ENCODE results near the gene GSX2. TPM values are rescaled to one million over a fixed set of nuclear protein-coding genes. Genes with fewer than 3 reads are reported as not detected.

The GSX2 gene
- total RNA-seq, 4 donors from 2014 or later = 0.81 to 2.8 (median 1.7) TPM

DNA sequence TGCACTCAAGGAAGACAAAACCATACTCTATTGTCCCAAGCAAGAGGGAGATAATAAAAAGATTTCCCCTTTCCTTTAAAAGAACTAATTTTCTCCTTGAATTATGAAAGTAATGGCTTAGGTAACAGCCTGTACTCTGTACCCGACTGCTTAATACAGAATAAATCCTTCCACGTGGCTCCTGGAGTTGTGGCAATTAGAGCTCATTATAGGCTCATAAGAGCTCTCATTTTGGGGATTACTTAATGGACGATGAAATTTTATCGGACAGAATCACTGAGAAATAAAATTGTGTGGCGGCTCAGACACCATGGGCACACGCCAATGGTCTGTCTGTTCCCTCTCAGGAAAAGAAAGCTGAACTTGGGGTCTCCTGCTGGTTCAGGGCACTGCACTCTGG lies 2.8 kb upstream of the GSX2 start:
- intact Hi-C loops (cut with DNase I; ENCODE audit: low total_unique reads) = no loop called here
- TF ChIP-seq, protein P1, sequence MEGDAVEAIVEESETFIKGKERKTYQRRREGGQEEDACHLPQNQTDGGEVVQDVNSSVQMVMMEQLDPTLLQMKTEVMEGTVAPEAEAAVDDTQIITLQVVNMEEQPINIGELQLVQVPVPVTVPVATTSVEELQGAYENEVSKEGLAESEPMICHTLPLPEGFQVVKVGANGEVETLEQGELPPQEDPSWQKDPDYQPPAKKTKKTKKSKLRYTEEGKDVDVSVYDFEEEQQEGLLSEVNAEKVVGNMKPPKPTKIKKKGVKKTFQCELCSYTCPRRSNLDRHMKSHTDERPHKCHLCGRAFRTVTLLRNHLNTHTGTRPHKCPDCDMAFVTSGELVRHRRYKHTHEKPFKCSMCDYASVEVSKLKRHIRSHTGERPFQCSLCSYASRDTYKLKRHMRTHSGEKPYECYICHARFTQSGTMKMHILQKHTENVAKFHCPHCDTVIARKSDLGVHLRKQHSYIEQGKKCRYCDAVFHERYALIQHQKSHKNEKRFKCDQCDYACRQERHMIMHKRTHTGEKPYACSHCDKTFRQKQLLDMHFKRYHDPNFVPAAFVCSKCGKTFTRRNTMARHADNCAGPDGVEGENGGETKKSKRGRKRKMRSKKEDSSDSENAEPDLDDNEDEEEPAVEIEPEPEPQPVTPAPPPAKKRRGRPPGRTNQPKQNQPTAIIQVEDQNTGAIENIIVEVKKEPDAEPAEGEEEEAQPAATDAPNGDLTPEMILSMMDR (IDR thresholded peaks at IDR 0.05) = no peak
- no peak for TF ChIP-seq POLR2A (IDR thresholded peaks at IDR 0.05)
- H3K4me3 ChIP-seq (ENCODE audit: low read depth, poor library complexity, severe bottlenecking) = no peak overlapping the region
- 55% methylated on average over 6 of the region's 6 CpGs for WGBS, 2 donors
- DNase-seq (ENCODE audit: low spot score in 2 of 2) = no peak

DNA sequence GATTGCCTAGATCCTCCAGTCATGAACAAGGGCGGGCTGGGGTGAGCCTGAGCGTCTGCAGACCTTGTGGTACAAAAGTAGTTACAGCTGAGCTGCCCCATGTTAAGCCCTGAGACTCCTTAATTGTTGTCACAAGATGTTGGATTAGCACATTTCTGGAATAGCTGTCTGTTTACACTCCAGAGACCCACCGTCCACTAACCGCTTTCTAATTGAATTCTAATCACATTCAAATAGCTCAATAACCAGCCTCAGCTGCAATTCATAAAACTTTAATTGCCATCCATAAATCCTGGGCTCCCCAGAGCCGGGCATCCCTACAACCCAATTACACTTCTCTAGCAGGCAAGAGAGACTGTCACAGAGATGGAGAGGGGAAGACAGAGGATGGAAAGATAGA lies 1.6 kb upstream of the GSX2 start:
- intact Hi-C loops (cut with DNase I; ENCODE audit: low total_unique reads) = no loop called here
- TF ChIP-seq POLR2A (IDR thresholded peaks at IDR 0.05) = no peak
- TF ChIP-seq, protein P1 (IDR thresholded peaks at IDR 0.05) = no peak
- no peak overlapping the region for H3K4me3 ChIP-seq (ENCODE audit: low read depth, poor library complexity, severe bottlenecking)
- WGBS, 2 donors = 19 to 20% methylated on average over 5 of the region's 5 CpGs
- DNase-seq (ENCODE audit: low spot score in 2 of 2) = no peak

DNA sequence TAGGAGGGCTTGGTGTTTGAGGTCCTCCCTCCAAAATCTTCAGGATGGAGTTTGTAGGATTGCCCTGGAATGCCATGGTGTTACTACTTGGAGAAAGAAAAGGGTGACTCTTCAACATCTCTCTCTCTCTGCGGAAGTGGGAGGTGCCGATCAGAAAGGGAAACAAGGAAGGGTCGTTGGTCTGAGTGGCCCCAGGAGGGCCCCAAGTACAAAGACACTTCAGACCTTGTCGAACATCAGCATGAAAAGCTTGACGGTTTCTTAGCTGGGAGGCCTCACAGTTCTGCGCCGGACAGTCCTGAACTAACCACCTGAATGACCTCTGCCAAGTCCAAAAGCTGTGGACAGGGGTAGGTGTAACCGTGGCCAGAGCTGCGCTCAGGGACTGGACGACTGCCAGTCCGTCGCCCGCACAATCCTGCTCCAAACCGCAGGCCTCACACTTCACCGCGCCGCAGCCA lies 646 bp upstream of the GSX2 start:
- WGBS, 2 donors = 11 to 15% methylated on average over 17 of the region's 17 CpGs
- H3K4me3 ChIP-seq (ENCODE audit: low read depth, poor library complexity, severe bottlenecking) = no peak overlapping the region
- intact Hi-C loops (cut with DNase I; ENCODE audit: low total_unique reads) = no loop called here
- DNase-seq (ENCODE audit: low spot score in 2 of 2) = no peak
- TF ChIP-seq, protein P1 (IDR thresholded peaks at IDR 0.05) = no peak
- TF ChIP-seq POLR2A (IDR thresholded peaks at IDR 0.05) = no peak

DNA sequence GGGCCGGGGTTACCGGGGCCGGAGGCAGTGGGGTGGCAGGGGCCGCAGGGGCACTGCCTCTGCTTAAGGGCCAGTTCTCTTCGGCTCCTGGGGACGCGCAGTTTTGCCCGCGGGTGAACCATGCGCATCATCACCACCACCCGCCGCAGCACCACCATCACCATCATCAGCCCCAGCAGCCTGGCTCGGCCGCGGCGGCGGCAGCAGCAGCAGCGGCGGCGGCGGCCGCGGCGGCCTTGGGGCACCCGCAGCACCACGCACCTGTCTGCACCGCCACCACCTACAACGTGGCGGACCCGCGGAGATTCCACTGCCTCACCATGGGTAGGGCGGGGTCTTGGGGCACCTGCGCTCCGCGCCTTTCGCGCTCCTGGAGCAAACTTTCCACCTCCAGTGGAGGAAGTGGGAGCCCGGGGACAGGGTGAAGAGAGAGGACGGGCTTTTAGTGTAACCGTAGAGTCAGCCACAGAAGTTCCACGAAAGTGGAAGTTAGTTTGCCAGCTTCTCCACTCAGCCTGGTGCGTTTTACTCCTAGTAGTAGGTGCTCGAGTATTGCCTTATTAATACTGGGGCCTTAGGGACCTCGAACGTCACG lies 729 bp downstream of the GSX2 start:
- no peak for DNase-seq (ENCODE audit: low spot score in 2 of 2)
- no peak overlapping the region for H3K4me3 ChIP-seq (ENCODE audit: low read depth, poor library complexity, severe bottlenecking)
- TF ChIP-seq POLR2A (IDR thresholded peaks at IDR 0.05) = no peak
- TF ChIP-seq, protein P1 (IDR thresholded peaks at IDR 0.05) = no peak
- intact Hi-C loops (cut with DNase I; ENCODE audit: low total_unique reads) = no loop called here
- 1% methylated on average over 31 to 34 of the region's 46 CpGs for WGBS, 2 donors

DNA sequence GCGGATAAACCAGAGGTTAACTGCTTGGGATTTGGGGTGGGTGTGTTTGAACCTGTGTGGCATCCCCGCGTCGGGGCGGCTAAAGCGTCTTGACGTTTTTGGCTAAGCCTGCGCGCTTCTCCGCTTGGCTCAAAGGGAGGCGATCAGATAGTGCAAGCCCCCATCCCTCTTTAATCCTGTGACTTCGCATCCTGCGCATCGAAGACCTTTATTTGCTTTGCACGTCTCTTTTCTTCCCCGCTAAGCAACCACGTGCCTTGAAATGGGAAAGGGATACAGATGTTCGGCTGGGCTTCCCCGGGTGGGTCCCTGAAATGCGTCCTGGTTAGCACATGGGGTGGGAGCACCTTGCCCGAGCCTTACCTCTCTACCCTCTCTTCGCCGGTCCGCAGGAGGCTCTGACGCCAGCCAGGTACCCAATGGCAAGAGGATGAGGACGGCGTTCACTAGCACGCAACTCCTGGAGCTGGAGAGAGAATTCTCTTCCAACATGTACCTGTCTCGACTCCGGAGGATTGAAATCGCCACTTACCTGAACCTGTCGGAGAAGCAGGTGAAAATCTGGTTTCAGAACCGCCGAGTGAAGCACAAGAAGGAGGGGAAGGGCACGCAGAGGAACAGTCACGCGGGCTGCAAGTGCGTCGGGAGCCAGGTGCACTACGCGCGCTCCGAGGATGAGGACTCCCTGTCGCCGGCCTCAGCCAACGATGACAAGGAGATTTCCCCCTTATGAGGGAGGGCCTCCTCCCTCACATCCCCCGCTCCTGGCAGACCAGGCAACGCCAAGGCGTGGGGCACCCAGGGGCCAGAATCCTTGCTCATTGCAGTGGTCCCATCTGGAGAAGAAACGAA lies 1.5 kb downstream of the GSX2 start:
- intact Hi-C loops (cut with DNase I; ENCODE audit: low total_unique reads) = no loop called here
- WGBS, 2 donors = 14 to 15% methylated on average over 47 to 50 of the region's 50 CpGs
- no peak for DNase-seq (ENCODE audit: low spot score in 2 of 2)
- H3K4me3 ChIP-seq (ENCODE audit: low read depth, poor library complexity, severe bottlenecking) = no peak overlapping the region
- TF ChIP-seq POLR2A (IDR thresholded peaks at IDR 0.05) = no peak
- TF ChIP-seq, protein P1 (IDR thresholded peaks at IDR 0.05) = no peak
